SH-SY5Y (cell line): ENCODE measurements around the gene PLA2G4D.

ENCODE experiments used
- GATA2 ChIP-seq: IDR thresholded peaks from 2 replicates; pipeline ENCODE4 v1.6.1; 2011; ENCODE audit warnings: mild to moderate bottlenecking, low read depth, low read length
- GATA3 ChIP-seq: IDR thresholded peaks from 2 replicates; pipeline ENCODE4 v1.6.1; 2011; ENCODE audit warnings: low read depth, mild to moderate bottlenecking, low read length, moderate library complexity

- no peak for TF ChIP-seq GATA3
- no peak for TF ChIP-seq GATA2
These were observed 23.4 kb downstream of the PLA2G4D start for GRCh38 chr15:42070976-42071350.
